Brain microvascular endothelial cell (primary cell): Measurements from ENCODE around the gene ADGRB3.
"Not testable (repeated sequence)": the region's sequence is repeated elsewhere in the genome, so short reads cannot be mapped to it uniquely, and the experiment has no call there.

ENCODE experiments used
- DNase-seq: peaks from one replicate; pipeline ENCODE4 v3.0.0-alpha.2; 2020
- H3K27ac ChIP-seq: fragments of 250-450 bp; sonication (Bioruptor Pico); 2 replicates; pipeline ENCODE4 v1.5.1; 2020; ENCODE audit warnings: mild to moderate bottlenecking, moderate library complexity
- H3K27me3 ChIP-seq: fragments of 250-450 bp; sonication (Bioruptor Pico); replicated peaks from 2 replicates; pipeline ENCODE4 v1.5.1; 2020; ENCODE audit warnings: mild to moderate bottlenecking
- H3K36me3 ChIP-seq: fragments of 250-450 bp; sonication (Bioruptor Pico); replicated peaks from 2 replicates; pipeline ENCODE4 v1.5.1; 2020; ENCODE audit warnings: mild to moderate bottlenecking
- H3K4me3 ChIP-seq: 2 replicates; pipeline ENCODE4 v1.5.1; 2011; ENCODE audit warnings: low read depth, mild to moderate bottlenecking, control low read depth, low read length, moderate library complexity
- in situ Hi-C: cut with HindIII; loops from 2 replicates; pipeline ENCODE4 v1.10.0; 2017; ENCODE audit warnings: low sequenced_read_pairs, low pct_ligation_motif_present
- TF ChIP-seq, protein P1 (sequence below): IDR thresholded peaks from 2 replicates; pipeline ENCODE4 v1.5.1; 2011; ENCODE audit warnings: low read depth, mild to moderate bottlenecking, moderate library complexity, low read length, control low read depth, inconsistent platforms; ENCODE audit errors: missing control alignments

ADGRB3 gene

DNA sequence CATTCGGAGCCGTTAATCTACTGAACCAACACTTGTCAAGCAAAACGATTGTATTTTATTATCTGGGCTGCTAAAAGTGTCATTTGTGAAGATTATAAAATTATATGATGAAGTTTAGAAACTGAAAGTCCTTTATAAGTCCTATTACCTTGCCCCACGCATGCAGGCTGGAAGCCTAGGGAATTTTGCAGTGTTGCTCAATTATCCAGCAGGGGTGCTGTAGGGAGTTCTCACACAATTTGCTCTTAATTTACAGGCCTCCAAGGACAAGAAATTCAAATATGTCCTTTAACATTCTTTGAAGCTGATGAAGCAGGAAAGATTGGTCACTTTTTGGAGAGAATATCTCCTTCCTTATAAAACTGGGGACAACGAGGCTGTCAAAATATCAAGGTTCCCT lies 792.8 kb downstream of the ADGRB3 start:
- H3K36me3 ChIP-seq, result no peaks in the 10 kb centered on the region
- no peak overlapping the region for H3K4me3 ChIP-seq
- no peak for DNase-seq
- in situ Hi-C loops, result no loop called here
- no peaks in the 10 kb centered on the region for H3K27me3 ChIP-seq
- TF ChIP-seq, protein P1, sequence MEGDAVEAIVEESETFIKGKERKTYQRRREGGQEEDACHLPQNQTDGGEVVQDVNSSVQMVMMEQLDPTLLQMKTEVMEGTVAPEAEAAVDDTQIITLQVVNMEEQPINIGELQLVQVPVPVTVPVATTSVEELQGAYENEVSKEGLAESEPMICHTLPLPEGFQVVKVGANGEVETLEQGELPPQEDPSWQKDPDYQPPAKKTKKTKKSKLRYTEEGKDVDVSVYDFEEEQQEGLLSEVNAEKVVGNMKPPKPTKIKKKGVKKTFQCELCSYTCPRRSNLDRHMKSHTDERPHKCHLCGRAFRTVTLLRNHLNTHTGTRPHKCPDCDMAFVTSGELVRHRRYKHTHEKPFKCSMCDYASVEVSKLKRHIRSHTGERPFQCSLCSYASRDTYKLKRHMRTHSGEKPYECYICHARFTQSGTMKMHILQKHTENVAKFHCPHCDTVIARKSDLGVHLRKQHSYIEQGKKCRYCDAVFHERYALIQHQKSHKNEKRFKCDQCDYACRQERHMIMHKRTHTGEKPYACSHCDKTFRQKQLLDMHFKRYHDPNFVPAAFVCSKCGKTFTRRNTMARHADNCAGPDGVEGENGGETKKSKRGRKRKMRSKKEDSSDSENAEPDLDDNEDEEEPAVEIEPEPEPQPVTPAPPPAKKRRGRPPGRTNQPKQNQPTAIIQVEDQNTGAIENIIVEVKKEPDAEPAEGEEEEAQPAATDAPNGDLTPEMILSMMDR, result no peak
- no peak overlapping the region for H3K27ac ChIP-seq

DNA sequence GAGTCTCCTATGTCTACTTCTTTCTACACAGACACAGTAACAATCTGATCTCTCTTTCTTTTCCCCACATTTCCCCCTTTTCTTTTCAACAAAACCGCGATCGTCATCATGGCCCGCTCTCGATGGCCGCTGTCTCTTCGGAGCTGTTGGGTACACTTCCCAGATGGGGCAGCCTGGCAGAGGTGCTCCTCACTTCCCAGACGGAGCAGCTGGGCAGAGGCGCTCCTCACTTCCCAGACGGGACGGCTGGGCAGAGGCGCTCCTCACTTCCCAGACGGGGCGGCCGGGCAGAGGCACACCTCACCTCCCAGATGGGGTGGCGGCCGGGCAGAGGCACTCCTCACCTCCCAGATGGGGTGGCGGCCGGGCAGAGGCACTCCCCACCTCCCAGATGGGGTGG lies 797.1 kb downstream of the ADGRB3 start:
- in situ Hi-C loops, H3K27ac ChIP-seq, DNase-seq, H3K4me3 ChIP-seq, H3K27me3 ChIP-seq, H3K36me3 ChIP-seq: not testable (repeated sequence)

DNA sequence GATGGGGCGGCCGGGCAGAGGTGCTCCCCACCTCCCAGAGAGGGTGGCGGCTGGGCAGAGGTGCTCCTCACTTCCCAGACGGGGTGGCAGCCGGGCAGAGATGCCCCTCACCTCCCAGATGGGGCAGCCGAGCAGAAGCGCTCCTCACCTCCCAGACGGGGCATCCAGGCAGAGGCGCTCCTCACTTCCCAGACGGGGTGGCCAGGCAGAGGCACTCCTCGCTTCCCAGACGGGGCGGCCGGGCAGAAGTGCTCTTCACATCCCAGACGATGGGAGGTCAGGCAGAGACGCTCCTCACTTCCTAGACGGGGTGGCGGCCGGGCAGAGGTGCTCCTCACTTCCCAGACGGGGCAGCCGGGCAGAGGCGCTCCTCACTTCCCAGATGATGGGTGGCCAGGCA lies 798.0 kb downstream of the ADGRB3 start:
- in situ Hi-C loops, H3K36me3 ChIP-seq, DNase-seq, H3K4me3 ChIP-seq, H3K27ac ChIP-seq, H3K27me3 ChIP-seq: not testable (repeated sequence)

DNA sequence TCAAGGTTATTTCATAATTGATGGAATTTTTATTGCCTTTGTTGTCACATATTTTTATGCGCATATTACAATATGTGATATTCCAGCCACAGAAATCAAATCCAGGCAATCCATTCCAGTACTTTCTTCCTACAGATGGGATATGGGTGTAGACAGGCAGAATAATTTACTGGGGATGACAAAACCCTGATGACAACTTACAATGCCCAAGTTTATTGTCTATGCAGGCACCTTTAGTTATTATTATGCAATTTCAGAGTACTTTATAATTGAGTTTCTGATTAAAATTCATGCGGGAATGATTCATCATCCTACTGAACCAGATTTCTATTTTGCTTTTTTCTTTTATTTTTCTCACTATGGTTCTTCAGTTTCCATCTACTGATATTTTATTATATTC lies 803.0 kb downstream of the ADGRB3 start:
- no peak for DNase-seq
- Histone ChIP-seq H3K4me3 (no peak overlapping the region), H3K27ac (no peak overlapping the region), H3K36me3 (no peaks in the 10 kb centered on the region), H3K27me3 (no peaks in the 10 kb centered on the region)
- TF ChIP-seq, protein P1, result no peak
- in situ Hi-C loops, result no loop called here
